Naive thymus-derived CD8-positive, alpha-beta T cell (primary cell): ENCODE results near the gene REST. TPM values are rescaled to one million over a fixed set of nuclear protein-coding genes. Genes with fewer than 3 reads are reported as not detected.
"Not testable (repeated sequence)": the region's sequence is repeated elsewhere in the genome, so short reads cannot be mapped to it uniquely, and the experiment has no call there.

Source experiments
- ATAC-seq, 2 donors: fragments of 150-1000 bp; cut with Tn5 transposase in 1 of 2; sonication (Bioruptor Pico), chemical (Tn5 transposase) in 1 of 2; 1 replicate in 1 of 2; 2 replicates in 1 of 2; pipeline ENCODE4 v1.10.0; 2021; ENCODE audit warnings: mild to moderate bottlenecking in 2 of 2, moderate library complexity in 2 of 2
- POLR2A ChIA-PET: fragments of 350-600 bp; sonication (Branson Sonifier 250); formaldehyde crosslinking; loops from one replicate; lab custom pipeline; 2021; ENCODE audit warnings: antibody characterized with exemption; lab: Charles Lee
- DNase-seq, 10 donors: peaks; one replicate each; pipeline versions ENCODE4 v3.0.0 to v3.0.0-alpha.2; 2020 to 2022
- H3K27ac Mint-ChIP-seq, 10 donors: one replicate each; pipeline ENCODE4 v1.8.0; 2020 to 2022; ENCODE audit warnings: mild to moderate bottlenecking in 10 of 10, mixed read lengths in 10 of 10, moderate library complexity in 4 of 10, inconsistent platforms in 1 of 10
- H3K27me3 Mint-ChIP-seq, 5 donors: one replicate each; pipeline ENCODE4 v1.8.0; 2021 to 2022; ENCODE audit warnings: mixed read lengths in 5 of 5
- H3K36me3 Mint-ChIP-seq, 3 donors: one replicate each; pipeline ENCODE4 v1.8.0; 2020 to 2022; ENCODE audit warnings: mixed read lengths in 3 of 3, mild to moderate bottlenecking in 2 of 3, inconsistent platforms in 1 of 3
- H3K4me1 Mint-ChIP-seq, 4 donors: one replicate each; pipeline ENCODE4 v1.8.0; 2021 to 2022; ENCODE audit warnings: mixed read lengths in 4 of 4
- H3K4me3 Mint-ChIP-seq, 10 donors: one replicate each; pipeline ENCODE4 v1.8.0; 2020 to 2022; ENCODE audit warnings: mild to moderate bottlenecking in 10 of 10, mixed read lengths in 10 of 10, moderate library complexity in 6 of 10, inconsistent platforms in 1 of 10
- H3K9me3 Mint-ChIP-seq, 9 donors: one replicate each; pipeline ENCODE4 v1.8.0; 2020 to 2022; ENCODE audit warnings: mixed read lengths in 9 of 9, mild to moderate bottlenecking in 3 of 9, inconsistent platforms in 1 of 9, moderate library complexity in 1 of 9
- polyA plus RNA-seq, 3 donors: library from polyadenylated mRNA; unstranded; fragments of 300-500 nt; fragmentation: Illumina TruSeq; gene quantifications; one replicate each; pipeline ENCODE4 v1.2.3, GENCODE V29; 2021
- total RNA-seq, 8 experiments: library from RNA in 2 of 8; stranded (reverse) in 2 of 8; gene quantifications; one replicate each; pipeline ENCODE4 v1.2.3 and lab custom pipeline; 2021 to 2026

The REST gene
- total and polyA plus RNA-seq, 5 experiments from 2014 or later: 77.6 to 155 (median 139) TPM

DNA sequence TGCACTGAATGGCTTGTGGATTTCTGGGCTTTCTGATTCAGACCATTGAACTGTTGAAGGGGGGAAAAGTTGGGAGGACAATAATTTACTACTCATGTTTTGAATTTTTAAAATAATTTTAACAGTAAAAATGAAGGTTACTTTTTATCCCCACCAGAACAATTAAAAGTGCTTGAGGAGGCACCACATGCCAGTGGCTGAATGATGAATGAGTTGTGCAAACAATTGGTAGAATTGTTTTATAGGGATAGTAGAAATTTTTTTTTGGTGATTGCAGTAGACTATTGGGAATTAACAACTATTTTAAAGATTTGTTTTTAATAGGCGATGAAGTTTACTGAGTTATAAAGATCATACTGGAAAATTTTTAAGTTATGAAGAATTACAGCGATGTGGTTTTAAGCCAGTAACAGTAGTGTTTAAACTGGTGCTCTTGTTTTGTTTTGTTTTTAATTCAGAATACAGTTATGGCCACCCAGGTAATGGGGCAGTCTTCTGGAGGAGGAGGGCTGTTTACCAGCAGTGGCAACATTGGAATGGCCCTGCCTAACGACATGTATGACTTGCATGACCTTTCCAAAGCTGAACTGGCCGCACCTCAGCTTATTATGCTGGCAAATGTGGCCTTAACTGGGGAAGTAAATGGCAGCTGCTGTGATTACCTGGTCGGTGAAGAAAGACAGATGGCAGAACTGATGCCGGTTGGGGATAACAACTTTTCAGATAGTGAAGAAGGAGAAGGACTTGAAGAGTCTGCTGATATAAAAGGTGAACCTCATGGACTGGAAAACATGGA lies 2.7 kb downstream of the REST start:
- POLR2A ChIA-PET: interaction anchor here (1.3 to 5.7 kb wide), 2 partner anchors 67 to 474 kb away, joined by 3 to 154 read pairs; partner anchors contain the start of genes NOA1, PAICS and POLR2B
- H3K27me3 Mint-ChIP-seq: no peaks in the 10 kb centered on the region
- DNase-seq (no peak), ATAC-seq (no peak)
- H3K27ac Mint-ChIP-seq: peak overlapping the region; percentile 49 to 98 (median 96)
- peaks cover 2 to 23% (median 6%) of the 10 kb centered on the region in 3 donors for H3K36me3 Mint-ChIP-seq
- no peaks in the 10 kb centered on the region for H3K9me3 Mint-ChIP-seq
- peak overlapping the region; percentile 93 to 99 (median 97) for H3K4me3 Mint-ChIP-seq
- H3K4me1 Mint-ChIP-seq: peaks cover 16 to 70% (median 56%) of the 10 kb centered on the region in 4 donors

DNA sequence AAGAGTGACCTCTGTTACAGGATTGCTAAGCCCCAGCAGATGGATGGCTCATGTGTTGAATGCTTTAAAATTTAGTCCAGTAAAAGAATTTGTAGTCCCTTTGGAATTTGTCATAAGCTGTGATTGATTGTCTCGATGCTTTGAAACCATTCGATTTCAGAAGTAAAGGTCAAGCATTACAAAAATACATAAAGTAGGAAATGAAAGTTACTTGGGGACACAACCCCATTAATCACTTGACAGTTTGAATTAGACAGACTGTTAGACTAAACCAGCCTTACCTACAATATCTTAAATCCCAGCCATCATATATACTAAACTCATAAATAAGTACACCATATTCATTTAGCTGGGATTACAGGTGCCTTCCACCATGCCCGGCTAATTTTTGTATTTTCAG lies 6.6 kb downstream of the REST start:
- Mint-ChIP-seq H3K36me3 (peaks cover 2 to 52% (median 4%) of the 10 kb centered on the region in 3 donors), H3K27me3 (no peaks in the 10 kb centered on the region), H3K4me3 (peak overlapping the region in 7 of 10 donors; percentile 11 to 46 (median 26)), H3K9me3 (no peaks in the 10 kb centered on the region), H3K4me1 (peaks cover 19 to 79% (median 62%) of the 10 kb centered on the region in 4 donors), H3K27ac (peak overlapping the region in 7 of 10 donors; percentile 13 to 63 (median 34))
- DNase-seq: no peak
- no peak for ATAC-seq
- POLR2A ChIA-PET: no interaction called here

DNA sequence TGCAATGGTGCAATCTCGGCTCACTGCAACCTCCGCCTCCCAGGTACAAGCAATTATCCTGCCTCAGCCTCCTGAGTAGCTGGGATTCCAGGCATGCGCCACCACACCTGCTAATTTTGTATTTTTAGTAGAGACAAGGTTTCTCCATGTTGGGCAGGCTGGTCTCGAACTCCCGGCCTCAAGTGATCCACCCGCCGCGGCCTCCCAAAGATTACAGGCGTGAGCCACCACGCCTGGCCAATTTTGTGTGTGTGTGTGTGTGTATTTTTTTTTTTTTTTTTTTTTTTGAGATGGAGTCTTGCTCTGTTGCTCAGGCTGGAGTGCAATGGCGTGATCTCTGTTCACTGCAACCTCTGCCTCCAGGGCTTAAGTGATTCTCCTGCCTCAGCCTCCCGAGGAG lies 7.3 kb downstream of the REST start:
- Mint-ChIP-seq H3K27ac (peak overlapping the region in 2 of 10 donors; percentile 59 to 63), H3K36me3 (peaks cover 0 to 58% (median 3%) of the 10 kb centered on the region in 3 donors), H3K4me1 (peaks cover 19 to 76% (median 58%) of the 10 kb centered on the region in 4 donors), H3K4me3 (peak overlapping the region in 2 of 10 donors; percentile 1 to 11)
- H3K27me3 Mint-ChIP-seq, POLR2A ChIA-PET, H3K9me3 Mint-ChIP-seq, ATAC-seq, DNase-seq: not testable (repeated sequence)

DNA sequence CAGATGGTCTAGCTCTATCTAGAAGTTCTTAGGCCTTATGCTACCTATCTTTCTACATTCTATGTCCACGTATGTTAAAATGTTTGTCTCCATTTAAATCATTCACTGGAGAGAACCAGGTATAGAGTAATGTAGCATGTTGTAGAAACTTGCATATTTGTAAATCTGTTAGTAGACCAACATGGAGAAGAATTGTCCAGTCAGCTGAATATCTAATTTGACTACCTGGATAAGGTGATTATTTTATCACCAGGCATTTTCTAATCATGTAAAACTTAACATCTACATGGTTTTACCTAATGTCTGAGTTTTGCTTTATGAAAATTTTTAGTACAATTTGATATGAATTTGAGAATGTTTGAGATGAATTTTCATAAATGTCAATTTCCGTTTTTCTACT lies 19.5 kb downstream of the REST start:
- peaks cover 20 to 46% (median 25%) of the 10 kb centered on the region in 4 donors for H3K4me1 Mint-ChIP-seq
- DNase-seq: no peak
- no peak for ATAC-seq
- H3K36me3 Mint-ChIP-seq: peaks cover 11 to 75% (median 31%) of the 10 kb centered on the region in 3 donors
- no peaks in the 10 kb centered on the region for H3K9me3 Mint-ChIP-seq
- H3K27ac Mint-ChIP-seq: no peak overlapping the region
- POLR2A ChIA-PET: no interaction called here
- H3K4me3 Mint-ChIP-seq: no peak overlapping the region
- H3K27me3 Mint-ChIP-seq: no peaks in the 10 kb centered on the region

DNA sequence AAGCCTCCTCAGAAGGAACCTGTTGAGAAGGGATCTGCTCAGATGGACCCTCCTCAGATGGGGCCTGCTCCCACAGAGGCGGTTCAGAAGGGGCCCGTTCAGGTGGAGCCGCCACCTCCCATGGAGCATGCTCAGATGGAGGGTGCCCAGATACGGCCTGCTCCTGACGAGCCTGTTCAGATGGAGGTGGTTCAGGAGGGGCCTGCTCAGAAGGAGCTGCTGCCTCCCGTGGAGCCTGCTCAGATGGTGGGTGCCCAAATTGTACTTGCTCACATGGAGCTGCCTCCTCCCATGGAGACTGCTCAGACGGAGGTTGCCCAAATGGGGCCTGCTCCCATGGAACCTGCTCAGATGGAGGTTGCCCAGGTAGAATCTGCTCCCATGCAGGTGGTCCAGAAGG lies 22.9 kb downstream of the REST start:
- ATAC-seq: no peak
- Mint-ChIP-seq H3K4me3 (no peak overlapping the region), H3K27me3 (no peaks in the 10 kb centered on the region), H3K4me1 (peaks cover 18 to 40% (median 34%) of the 10 kb centered on the region in 4 donors), H3K36me3 (peaks cover 11 to 75% (median 21%) of the 10 kb centered on the region in 3 donors), H3K9me3 (no peaks in the 10 kb centered on the region), H3K27ac (peak overlapping the region in 1 of 10 donors; percentile 87)
- no peak for DNase-seq
- POLR2A ChIA-PET: interaction anchor here (1.9 kb wide), 1 partner anchor 47 kb away, joined by 5 read pairs; the partner anchor contains the start of gene NOA1

DNA sequence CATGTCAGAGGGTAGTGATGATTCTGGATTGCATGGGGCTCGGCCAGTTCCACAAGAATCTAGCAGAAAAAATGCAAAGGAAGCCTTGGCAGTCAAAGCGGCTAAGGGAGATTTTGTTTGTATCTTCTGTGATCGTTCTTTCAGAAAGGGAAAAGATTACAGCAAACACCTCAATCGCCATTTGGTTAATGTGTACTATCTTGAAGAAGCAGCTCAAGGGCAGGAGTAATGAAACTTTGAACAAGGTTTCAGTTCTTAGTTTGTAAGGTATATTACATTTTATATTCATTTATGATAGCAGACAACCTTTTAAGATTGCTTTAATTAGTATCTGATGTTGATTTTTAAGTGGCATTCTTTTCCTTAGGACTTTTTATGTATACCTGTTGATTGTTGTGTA lies 24.2 kb downstream of the REST start:
- Mint-ChIP-seq H3K4me3 (peak overlapping the region in 1 of 10 donors; percentile 10), H3K27me3 (no peaks in the 10 kb centered on the region), H3K9me3 (no peaks in the 10 kb centered on the region), H3K27ac (peak overlapping the region in 1 of 10 donors; percentile 63), H3K4me1 (peaks cover 18 to 39% (median 34%) of the 10 kb centered on the region in 4 donors), H3K36me3 (peaks cover 11 to 75% (median 21%) of the 10 kb centered on the region in 3 donors)
- POLR2A ChIA-PET: no interaction called here
- ATAC-seq (no peak), DNase-seq (no peak)

DNA sequence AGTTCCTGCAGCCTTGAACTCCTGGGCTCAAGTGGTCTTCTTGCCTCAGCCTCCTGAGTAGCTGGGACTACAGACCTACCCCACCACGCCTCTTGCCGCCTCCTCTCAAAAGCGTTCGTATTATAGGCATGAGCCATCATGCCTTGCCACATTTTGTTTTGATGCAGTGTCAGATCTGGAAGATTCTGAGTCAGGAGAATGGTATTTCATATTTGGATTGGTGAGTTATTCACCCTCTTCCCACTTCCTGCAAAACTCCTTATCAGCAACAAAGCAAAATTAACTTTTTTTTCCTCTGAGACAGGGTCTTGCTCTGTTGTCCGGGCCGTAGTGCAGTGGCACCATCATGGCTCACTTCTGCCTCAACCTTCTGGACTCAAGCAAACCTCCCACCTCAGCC lies 29.6 kb downstream of the REST start:
- Mint-ChIP-seq H3K4me3 (no peak overlapping the region), H3K27ac (peak overlapping the region in 2 of 10 donors; percentile 44 to 55), H3K9me3 (no peaks in the 10 kb centered on the region), H3K4me1 (peaks cover 0 to 13% (median 9%) of the 10 kb centered on the region in 4 donors), H3K36me3 (peaks cover 6 to 69% (median 17%) of the 10 kb centered on the region in 3 donors), H3K27me3 (no peaks in the 10 kb centered on the region)
- ATAC-seq: no peak
- DNase-seq: no peak
- POLR2A ChIA-PET: no interaction called here

DNA sequence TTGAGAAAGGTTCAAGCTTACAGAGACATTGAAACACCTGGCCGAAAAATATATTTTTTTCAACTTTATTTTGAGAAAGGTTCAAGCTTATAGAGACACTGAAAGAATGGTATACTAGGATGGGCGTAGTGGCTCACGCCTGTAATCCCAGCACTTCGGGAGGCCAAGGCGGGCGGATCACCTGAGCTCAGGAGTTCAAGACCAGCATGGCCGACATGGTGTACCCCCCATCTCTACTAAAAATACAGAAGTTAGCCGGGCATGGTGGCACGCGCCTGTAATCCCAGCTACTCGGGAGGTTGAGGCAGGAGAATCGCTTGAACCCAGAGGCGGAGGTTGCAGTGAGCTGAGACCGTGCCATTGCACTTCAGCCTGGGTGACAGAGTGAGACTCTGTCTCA lies 32.1 kb downstream of the REST start:
- H3K4me1 Mint-ChIP-seq, DNase-seq, H3K27ac Mint-ChIP-seq, ATAC-seq, H3K27me3 Mint-ChIP-seq, H3K9me3 Mint-ChIP-seq, H3K4me3 Mint-ChIP-seq: not testable (repeated sequence)
- POLR2A ChIA-PET: interaction anchor here (0.6 kb wide), 1 partner anchor 14 kb away, joined by 4 read pairs; no protein-coding TSS in a partner anchor
- H3K36me3 Mint-ChIP-seq: peaks cover 6 to 53% (median 17%) of the 10 kb centered on the region in 3 donors

DNA sequence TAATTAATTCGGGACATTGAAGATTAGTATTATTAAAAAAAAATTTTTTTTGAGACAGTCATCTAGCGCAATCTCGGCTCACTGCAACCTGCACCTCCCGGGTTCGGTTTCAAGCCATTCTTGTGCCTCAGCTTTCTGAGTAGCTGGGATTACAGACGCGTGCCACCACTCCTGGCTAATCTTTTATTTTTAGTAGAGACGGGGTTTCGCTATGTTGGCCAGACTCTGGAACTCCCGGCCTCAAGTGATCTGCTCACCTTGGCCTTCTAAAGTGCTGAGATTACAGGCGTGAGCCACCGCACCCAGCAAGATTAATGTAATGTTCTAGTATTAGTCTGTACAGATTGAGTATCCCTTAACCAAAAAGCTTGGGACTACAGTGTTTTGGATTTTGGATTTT lies 32.7 kb downstream of the REST start:
- ATAC-seq (no peak), DNase-seq (no peak)
- H3K4me1 Mint-ChIP-seq: peaks cover 0 to 6% (median under 1%) of the 10 kb centered on the region in 4 donors
- no peaks in the 10 kb centered on the region for H3K27me3 Mint-ChIP-seq
- POLR2A ChIA-PET: no interaction called here
- no peaks in the 10 kb centered on the region for H3K9me3 Mint-ChIP-seq
- H3K4me3 Mint-ChIP-seq: no peak overlapping the region
- peaks cover 6 to 47% (median 17%) of the 10 kb centered on the region in 3 donors for H3K36me3 Mint-ChIP-seq
- no peak overlapping the region for H3K27ac Mint-ChIP-seq

DNA sequence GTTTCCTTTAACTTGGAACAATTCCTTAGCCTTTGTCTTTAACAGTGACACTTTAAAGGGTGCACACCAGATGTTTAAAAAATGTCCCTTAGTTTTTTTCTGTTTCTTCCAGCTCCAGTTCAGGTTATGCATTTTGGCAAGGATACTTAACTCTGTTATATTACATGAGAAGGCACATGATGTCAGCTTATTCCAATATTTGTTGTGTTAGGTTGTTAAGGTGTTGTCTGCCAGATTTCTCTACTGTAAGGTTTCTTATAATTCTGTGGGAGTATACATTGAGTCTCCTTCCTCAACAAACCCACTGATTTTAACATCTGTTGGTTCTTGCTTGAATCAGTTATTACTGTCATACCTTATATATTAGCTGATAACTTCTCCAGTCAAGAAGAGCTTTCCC lies 33.3 kb downstream of the REST start:
- Mint-ChIP-seq H3K4me3 (no peak overlapping the region), H3K36me3 (peaks cover 6 to 43% (median 17%) of the 10 kb centered on the region in 3 donors), H3K9me3 (no peaks in the 10 kb centered on the region), H3K27ac (peak overlapping the region in 3 of 10 donors; percentile 21 to 55 (median 42)), H3K4me1 (peaks cover 0 to 6% (median under 1%) of the 10 kb centered on the region in 4 donors), H3K27me3 (no peaks in the 10 kb centered on the region)
- ATAC-seq: no peak
- POLR2A ChIA-PET: no interaction called here
- DNase-seq: no peak

DNA sequence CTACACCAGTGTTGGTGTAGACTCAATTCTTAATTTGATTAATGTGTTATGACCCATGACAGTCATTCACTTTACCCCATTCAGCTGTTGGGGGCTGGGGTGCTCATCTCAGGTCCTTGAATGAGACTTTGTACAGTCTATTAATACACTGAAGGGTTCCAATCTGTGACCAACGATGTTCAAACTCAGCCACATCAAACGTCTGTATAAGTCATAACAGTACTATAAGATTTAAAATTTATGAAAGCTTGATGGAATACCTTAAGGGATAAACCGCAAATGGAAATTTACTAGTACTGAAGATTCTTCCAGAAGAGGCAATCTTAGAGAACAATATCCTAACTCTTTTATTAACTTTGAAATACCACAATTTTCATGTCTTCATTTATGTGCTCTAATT lies 33.7 kb downstream of the REST start:
- H3K27me3 Mint-ChIP-seq: no peaks in the 10 kb centered on the region
- ATAC-seq: no peak
- peak overlapping the region in 2 of 10 donors; percentile 21 to 55 for H3K27ac Mint-ChIP-seq
- DNase-seq: no peak
- POLR2A ChIA-PET: no interaction called here
- peaks cover 0 to 6% (median under 1%) of the 10 kb centered on the region in 4 donors for H3K4me1 Mint-ChIP-seq
- no peaks in the 10 kb centered on the region for H3K9me3 Mint-ChIP-seq
- peaks cover 6 to 41% (median 17%) of the 10 kb centered on the region in 3 donors for H3K36me3 Mint-ChIP-seq
- H3K4me3 Mint-ChIP-seq: no peak overlapping the region

DNA sequence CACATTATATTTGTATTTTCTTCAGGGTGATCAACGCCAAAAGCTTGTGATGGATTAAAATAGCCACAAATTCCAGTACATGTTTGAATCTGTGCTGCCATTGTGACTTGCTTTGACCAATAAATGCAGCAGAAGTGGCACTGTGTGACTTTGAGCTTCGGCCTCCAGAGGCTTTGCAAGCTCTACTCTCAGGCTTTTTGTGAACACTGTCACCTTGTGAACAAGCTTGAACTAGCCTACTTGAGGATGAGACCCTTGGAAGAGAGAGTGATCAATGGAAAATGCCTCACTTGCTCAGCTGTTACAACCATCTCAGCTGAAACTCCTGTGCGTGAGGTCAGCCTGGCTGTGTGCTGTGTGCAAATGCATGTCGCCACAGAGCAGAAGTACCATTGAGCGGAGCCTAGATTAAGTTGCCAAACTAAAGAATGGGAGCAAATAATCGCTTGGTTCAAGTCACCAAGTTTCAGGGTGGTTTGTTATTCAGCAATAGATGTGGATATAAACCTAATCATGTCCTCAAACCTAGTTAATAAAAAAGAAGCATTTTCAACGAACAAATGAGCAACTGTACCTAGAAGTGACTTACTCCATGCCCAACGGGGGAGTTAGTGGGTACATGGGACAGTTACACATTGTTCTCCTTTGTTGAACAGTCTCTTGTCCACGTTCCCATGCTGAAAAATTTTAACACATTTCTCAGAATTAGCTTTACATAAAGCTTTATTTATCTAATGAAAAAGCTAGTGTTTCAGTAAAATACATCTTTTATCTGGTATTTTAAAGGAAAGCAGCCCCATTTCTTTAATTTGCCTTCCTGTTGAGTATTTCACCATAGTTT lies 46.2 kb downstream of the REST start:
- H3K27ac Mint-ChIP-seq: no peak overlapping the region
- no peaks in the 10 kb centered on the region for H3K9me3 Mint-ChIP-seq
- H3K4me3 Mint-ChIP-seq: no peak overlapping the region
- no peaks in the 10 kb centered on the region for H3K36me3 Mint-ChIP-seq
- POLR2A ChIA-PET: interaction anchor here (0.5 to 0.6 kb wide), 2 partner anchors 14 to 128 kb away, joined by 3 to 4 read pairs; no protein-coding TSS in a partner anchor
- no peak for ATAC-seq
- peaks cover 0 to 4% (median 0%) of the 10 kb centered on the region in 4 donors for H3K4me1 Mint-ChIP-seq
- H3K27me3 Mint-ChIP-seq: no peaks in the 10 kb centered on the region
- DNase-seq: no peak
